ENCODE measurements around the gene LMNTD1. TPM values are rescaled to one million over a fixed set of nuclear protein-coding genes. Genes with fewer than 3 reads are reported as not detected.

LMNTD1 gene
- total and polyA plus RNA-seq, 2 experiments from 2014 or later = not detected

GRCh38 chr12:25531502-25532052, 21.5 kb downstream of the LMNTD1 start:
- Histone ChIP-seq H2AFZ (no peak overlapping the region), H3K9me2 (ENCODE audit: insufficient read depth) (no peaks in the 10 kb centered on the region), H3K4me3 (no peak overlapping the region), H4K20me1 (replicated peaks; ENCODE audit: insufficient read depth) (no peaks in the 10 kb centered on the region), H3K27ac (ENCODE audit: low read depth) (no peak overlapping the region), H3K4me2 (no peak overlapping the region), H3K79me2 (replicated peaks; ENCODE audit: insufficient read depth) (no peaks in the 10 kb centered on the region), H3K27me3 (ENCODE audit: insufficient read depth) (no peaks in the 10 kb centered on the region), H3F3A (replicated peaks; ENCODE audit: low read depth) (no peaks in the 10 kb centered on the region), H3K4me1 (ENCODE audit: insufficient read depth) (no peaks in the 10 kb centered on the region), H3K36me3 (ENCODE audit: insufficient read depth) (no peaks in the 10 kb centered on the region)
- TF ChIP-seq STAT1 (IDR thresholded peaks at IDR 0.05; ENCODE audit: unreplicated experiment) (no peak), POLR2AphosphoS5 (IDR thresholded peaks at IDR 0.05; ENCODE audit: low read depth) (no peak), JUNB (IDR thresholded peaks at IDR 0.05; ENCODE audit: unreplicated experiment) (no peak), CTCF (conservative IDR thresholded peaks at IDR 0.05; ENCODE audit: low read depth in 2 of 2) (no peak), NANOG (IDR thresholded peaks at IDR 0.05; ENCODE audit: borderline replicate concordance) (no peak), CREB1 (CRISPR knock-in tag; IDR thresholded peaks at IDR 0.05; ENCODE audit: low read depth) (no peak), ZNF462 (CRISPR knock-in tag; IDR thresholded peaks at IDR 0.05) (no peak), ZNF114 (CRISPR knock-in tag; IDR thresholded peaks at IDR 0.05) (no peak), ZNF331 (CRISPR knock-in tag; IDR thresholded peaks at IDR 0.05; ENCODE audit: low read depth) (no peak), REST (IDR thresholded peaks at IDR 0.05; ENCODE audit: unreplicated experiment) (no peak)
- TF ChIP-seq, protein P1, sequence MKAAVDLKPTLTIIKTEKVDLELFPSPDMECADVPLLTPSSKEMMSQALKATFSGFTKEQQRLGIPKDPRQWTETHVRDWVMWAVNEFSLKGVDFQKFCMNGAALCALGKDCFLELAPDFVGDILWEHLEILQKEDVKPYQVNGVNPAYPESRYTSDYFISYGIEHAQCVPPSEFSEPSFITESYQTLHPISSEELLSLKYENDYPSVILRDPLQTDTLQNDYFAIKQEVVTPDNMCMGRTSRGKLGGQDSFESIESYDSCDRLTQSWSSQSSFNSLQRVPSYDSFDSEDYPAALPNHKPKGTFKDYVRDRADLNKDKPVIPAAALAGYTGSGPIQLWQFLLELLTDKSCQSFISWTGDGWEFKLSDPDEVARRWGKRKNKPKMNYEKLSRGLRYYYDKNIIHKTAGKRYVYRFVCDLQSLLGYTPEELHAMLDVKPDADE (IDR thresholded peaks at IDR 0.05) = no peak
- Mint-ChIP-seq H3K27me3 (ENCODE audit: insufficient read depth, low read depth, poor library complexity) (no peaks in the 10 kb centered on the region), H3K4me1 (no peaks in the 10 kb centered on the region; the same call in 2 of the 3 replicates), H3K9me3 (peaks cover 2% of the 10 kb centered on the region; the same call in 1 of the 3 replicates), H3K36me3 (ENCODE audit: low read depth) (no peaks in the 10 kb centered on the region; the same call in 2 of the 3 replicates), H3K4me3 (no peak overlapping the region), H3K27ac (no peak overlapping the region)
- DNase-seq (ENCODE audit: low spot score) (no peak), ATAC-seq (no peak)

Measured in GM23338 (cell line).